D341Med (cell line): Measurements from ENCODE around the gene SACS.

Experiments used
- DNase-seq: peaks from one replicate; pipeline ENCODE4 v3.0.0; 2012; ENCODE audit warnings: low spot score

SACS gene

GRCh38 chr13:23288995-23289394 lies 144.5 kb downstream of the SACS start:
- DNase-seq: no peak

DNA sequence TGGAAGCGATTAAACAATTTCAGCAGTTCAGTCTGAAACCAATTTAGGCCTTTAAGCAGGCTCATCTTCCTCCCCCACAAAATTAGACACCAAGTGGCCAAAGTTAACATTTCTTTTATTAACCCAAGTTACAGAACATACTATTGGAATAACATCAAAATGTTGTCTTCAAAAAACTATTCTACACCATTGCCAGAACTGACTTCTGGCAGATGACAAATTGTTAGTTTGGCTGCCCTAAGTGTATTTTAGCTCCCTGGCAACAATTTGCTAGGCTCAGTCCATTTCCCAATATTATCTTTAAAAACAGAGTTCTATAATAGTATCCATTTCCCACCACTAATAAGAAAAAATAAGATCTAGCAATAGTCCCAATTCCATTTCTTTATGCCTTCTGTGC lies 144.9 kb downstream of the SACS start:
- no peak for DNase-seq

DNA sequence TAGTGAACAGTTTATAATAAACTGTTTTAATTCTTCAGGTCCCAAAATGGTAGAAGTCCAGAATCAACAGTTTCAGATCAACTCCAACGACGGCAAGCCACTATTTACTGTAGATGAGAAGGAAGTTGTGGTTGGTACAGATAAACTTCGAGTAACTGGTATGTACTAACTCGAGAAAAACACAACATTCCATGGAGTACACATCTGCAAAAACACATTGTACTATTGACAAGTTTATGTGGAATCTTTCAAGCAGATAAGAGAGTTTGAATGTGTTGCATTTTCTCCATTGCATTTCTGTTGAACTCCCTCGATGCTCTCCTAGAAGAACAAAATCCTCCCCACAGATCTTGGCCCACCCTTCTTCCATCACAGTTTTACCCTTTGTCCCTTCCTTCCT lies 154.2 kb downstream of the SACS start:
- DNase-seq: no peak
